ENCODE data around the gene LEF1.
"Not testable (repeated sequence)": the region's sequence is repeated elsewhere in the genome, so short reads cannot be mapped to it uniquely, and the experiment has no call there.

Gene LEF1

GRCh38 chr4:108056418-108056817, 112.3 kb downstream of the LEF1 start:
- DNase-seq: no peak

GRCh38 chr4:108055787-108056186, 112.9 kb downstream of the LEF1 start:
- DNase-seq: no peak

GRCh38 chr4:108054025-108054638, 114.6 kb downstream of the LEF1 start:
- DNase-seq: no peak

DNA sequence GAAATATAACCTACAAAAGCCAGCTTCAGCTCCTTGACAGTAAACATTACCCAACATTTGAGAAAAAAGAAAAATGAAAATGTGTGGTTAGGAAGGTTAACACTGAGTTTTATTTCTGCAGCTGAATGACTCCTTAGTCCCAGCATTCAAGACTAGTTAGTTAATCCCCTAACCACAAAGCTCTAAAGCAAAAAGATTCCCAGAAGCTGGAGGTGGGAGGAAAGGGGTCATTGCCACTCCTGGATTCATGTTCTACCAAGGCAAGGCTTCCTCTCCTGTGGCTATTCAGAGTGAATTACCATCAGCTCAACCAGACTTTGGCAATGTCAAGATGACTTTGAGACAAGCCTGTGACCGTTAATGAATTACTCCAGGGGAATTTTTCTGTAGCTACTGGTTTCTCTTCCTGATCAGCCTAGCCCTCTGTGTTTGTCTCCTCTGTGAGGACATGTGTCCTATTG, 115.5 kb downstream of the LEF1 start:
- DNase-seq: no peak

- DNase-seq: no peak
Observed at GRCh38 chr4:108052558-108053120, 116.1 kb downstream of the LEF1 start.

DNA sequence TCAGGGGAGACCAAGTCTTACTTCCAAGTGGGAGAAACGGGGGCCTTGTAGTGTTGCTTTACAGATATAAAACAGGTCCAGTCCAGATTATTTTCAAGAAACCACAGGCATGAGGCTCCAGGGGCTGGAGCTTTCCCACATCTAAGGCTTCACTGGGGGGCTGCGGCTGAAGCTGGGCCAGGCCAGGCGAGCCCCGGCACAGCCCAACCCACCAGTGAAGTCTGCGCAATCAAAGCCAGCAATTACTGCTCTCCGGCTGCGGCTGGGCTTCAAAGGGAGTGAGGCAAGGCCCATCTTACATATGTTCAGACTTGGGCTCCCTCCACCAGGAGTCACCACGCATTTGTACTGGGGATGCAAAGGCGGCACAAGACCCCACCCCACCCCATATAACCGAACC, 117.4 kb downstream of the LEF1 start:
- DNase-seq: no peak

- DNase-seq: not testable (repeated sequence)
Observed at GRCh38 chr4:108050166-108051111, 118.3 kb downstream of the LEF1 start.

- peak; percentile 45 for DNase-seq
Observed at GRCh38 chr4:108049406-108049805, 119.3 kb downstream of the LEF1 start.

DNA sequence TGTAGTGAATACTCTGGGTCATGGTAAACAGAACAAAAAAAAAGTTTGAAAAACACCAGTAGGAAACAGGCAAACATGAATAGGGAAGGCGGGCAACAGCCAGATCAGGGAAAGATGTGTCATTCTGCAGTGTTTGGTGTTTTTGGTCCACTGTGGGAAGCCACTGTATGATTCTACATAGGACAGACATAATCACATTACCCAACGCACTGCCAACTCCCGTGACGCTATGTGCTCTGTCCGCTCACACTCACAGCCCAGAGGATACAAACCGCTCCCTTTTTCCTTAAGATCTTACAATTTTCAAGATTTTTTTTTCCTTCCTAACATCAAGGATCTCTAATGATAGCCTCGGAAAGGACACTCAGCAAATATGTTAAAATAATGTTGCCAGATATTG, 119.7 kb downstream of the LEF1 start:
- DNase-seq: no peak

DNA sequence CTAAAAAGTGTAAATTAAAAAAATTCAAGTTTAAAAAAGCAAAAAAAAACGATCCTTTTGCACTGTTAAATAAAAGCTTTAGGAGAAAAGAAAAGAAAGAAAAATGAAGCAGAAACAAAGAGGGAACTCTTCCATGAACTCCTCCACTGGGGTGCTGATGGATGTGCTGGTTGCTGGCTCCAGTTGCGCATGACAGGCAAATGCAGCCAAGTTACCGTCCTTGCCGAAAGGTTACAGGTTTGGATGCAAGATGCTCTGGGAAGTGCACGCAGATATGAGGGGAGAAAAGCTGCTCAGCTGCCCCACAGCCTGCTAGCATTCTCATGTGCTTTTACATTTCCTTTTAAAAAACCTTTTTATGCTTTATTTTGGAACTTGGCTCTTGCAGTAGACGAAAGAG, 120.6 kb downstream of the LEF1 start:
- DNase-seq: no peak

DNA sequence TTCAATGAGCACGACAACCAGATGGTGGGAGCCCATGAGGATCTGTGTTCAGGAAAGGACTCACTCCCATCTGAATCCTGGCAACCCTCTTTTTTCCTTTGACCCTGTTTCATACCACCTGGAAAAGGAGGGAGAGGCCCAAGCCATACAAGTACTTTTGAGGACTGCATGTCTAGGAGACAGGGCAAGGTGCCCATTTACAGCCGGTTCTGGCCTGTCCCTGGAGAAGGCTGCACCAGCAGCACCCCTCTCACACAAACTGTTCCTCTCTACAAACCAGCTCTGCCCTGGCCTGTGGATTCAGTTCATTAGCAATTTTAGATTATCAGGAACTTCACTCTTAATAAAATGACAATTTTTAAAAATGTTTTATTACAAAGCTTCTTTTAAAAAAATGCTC, 121.5 kb downstream of the LEF1 start:
- DNase-seq: no peak

DNA sequence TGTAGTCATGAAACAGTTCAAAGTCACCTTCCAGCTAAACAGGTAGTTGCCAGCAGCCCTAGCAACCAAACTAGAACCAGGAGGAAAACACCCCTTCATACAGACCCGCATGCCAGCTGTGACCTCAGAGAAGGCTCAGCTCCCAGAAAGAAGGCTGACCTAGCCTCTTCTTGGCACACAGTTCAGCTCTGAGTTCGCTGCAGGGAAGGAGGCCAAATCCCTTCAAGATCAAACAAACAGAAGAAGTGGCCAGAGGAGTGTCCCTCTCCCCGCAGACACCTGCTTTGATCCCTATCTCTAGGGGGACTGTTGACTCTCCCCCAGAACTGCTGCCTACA, 123.1 kb downstream of the LEF1 start:
- no peak for DNase-seq

GRCh38 chr4:108044951-108045686, 123.6 kb downstream of the LEF1 start:
- DNase-seq: no peak

- DNase-seq: no peak
Observed at GRCh38 chr4:108043526-108043925, 125.2 kb downstream of the LEF1 start.

DNA sequence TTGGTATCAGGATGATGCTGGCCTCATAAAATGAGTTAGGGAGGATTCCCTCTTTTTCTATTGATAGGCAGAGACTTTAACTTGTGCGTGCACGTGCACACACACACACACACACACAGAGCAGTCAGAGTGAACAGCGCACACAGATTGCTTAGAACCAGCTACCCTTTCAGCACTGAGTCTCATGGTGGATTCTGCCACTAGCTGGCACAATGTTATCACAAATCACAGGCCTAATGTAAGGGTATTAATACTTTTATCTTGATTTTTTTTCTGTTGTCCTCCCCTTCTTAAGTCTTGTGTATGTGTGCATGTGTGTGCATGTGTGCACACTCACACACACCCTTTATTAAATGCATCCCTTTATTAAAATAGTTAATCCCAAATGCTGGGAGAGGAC, 125.8 kb downstream of the LEF1 start:
- no peak for DNase-seq

GRCh38 chr4:108037884-108038283, 130.8 kb downstream of the LEF1 start:
- DNase-seq: no peak

GRCh38 chr4:108036213-108036612, 132.5 kb downstream of the LEF1 start:
- peak; percentile 62 for DNase-seq

DNA sequence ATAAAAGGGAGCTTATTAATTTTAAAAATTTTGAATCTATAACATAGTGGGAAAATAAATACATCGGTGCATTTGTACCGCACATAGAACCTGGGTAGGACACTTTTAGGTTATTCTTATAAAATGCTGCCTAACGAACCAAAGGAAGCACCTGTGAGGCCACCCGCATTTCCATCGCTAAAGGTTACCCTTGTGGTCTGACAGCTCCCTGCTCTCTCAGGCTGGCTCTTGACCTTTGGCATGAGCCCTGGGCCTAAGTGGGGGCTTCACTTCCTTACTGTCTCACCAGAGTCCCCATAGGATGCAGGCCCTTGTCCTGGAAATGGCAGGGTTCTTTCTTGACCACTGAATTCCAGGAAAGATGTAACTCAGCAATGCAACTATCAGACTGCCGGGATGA, 133.0 kb downstream of the LEF1 start:
- no peak for DNase-seq

DNA sequence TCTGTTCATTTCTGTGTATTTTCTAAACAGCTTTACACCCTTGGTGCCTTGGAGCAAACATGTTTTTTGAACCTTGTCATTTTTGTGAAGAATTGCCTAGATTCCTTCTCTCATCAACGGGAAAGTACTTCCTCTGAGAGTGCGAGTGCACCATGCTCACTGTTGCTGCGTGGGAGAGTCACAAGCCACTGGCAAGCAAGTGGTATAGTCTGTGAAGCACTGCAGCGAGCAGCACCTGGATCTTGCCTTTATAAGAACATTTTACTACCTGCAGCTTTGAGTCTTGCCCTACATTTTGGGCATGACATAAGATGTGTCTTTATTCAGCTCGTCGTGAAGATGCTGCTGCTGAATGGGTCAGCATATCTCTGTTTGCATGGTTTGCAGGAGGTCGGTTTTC, 134.2 kb downstream of the LEF1 start:
- DNase-seq: no peak

- DNase-seq: no peak
Observed at GRCh38 chr4:108033348-108033747, 135.4 kb downstream of the LEF1 start.

DNA sequence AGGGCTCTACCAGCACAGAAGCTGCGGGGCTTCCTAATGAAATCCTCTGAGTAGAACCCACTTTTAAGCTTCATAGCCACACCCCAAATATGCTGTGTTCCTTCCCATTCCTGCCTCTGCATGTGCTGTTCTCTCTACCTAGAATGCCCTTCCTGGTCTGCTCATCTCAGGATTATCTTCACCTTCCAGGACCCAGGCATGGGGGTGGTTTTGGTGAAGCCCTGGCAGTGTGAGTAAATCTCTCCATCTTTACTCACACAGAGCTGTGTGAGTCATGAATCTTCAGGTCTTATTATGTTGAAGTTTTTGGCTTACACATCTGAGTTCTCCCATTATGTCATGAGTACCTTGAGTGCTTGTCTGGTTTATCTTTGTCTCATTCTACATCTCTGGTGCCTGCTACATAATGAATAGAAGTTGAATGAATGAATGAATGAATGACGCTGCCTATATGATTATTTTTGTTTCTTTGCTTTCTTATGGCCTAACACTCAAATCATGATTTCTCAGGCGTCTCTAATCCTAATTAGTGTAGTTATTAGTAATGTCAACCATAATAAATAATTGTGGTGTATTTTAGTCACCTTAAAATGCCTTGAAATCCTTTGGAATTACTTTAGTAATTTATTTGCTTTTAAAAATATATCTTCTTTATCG, 137.2 kb downstream of the LEF1 start:
- no peak for DNase-seq

DNA sequence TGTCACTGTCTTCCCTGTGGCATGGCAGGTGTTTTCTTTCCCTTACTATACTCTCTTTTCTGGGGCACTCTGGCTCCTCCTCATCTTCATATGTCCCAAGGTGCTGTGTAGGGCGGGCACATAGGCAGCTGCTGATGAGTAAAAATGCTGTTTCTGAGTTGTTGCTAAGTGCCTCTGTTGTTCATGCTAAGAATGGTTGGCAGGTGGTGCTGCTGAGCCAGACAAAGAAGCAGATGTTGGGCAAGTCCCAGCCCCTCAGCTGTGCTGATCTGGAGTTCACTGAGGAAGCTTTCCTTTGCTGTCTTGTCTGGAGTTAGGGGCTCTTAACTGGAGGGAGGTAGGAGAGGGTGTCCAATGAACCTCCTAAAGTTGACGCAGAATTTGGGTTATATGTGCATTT, 138.4 kb downstream of the LEF1 start:
- peak; percentile 74 for DNase-seq

GRCh38 chr4:108029731-108030130, 139.0 kb downstream of the LEF1 start:
- DNase-seq: no peak
